Measurements from ENCODE around the gene TBX4. TPM values are rescaled to one million over a fixed set of nuclear protein-coding genes. Genes with fewer than 3 reads are reported as not detected.

Gene TBX4
- total RNA-seq, 4 donors from 2014 or later: 0.54 TPM; not detected in 3

- DNase-seq: peak; percentile 60 to 64
- TF ChIP-seq POLR2A (IDR thresholded peaks at IDR 0.05) (peak in 1 of 2 donors; percentile 17), CTCF (IDR thresholded peaks at IDR 0.05) (peak in 1 of 6 experiments; percentile 13)
- no peaks in the 10 kb centered on the region for H3K36me3 ChIP-seq
- intact Hi-C loops (cut with DNase I): loop anchor here (10.0 kb wide), 2 partner anchors 423 to 653 kb away; partner anchors contain the start of gene MED13
- H3K27ac ChIP-seq: peak overlapping the region; percentile 88 to 92 (median 92)
- H3K27me3 ChIP-seq: no peaks in the 10 kb centered on the region
- 3% methylated on average over 44 of the region's 75 CpGs; no CpG with 5 or more reads in 1 of the 2 donors for WGBS, 2 donors
- H3K4me3 ChIP-seq (replicated peaks in 1 of 3): peak overlapping the region in 2 of 3 donors; percentile 50 to 71
- peaks cover 12 to 66% of the 10 kb centered on the region in 2 donors for H3K4me1 ChIP-seq
- no peaks in the 10 kb centered on the region for H3K9me3 ChIP-seq
Measured at GRCh38 chr17:61411261-61412142, 40.7 kb upstream of the TBX4 start.

GRCh38 chr17:61412143-61412859, 39.9 kb upstream of the TBX4 start:
- peak; percentile 70 to 82 for DNase-seq
- TF ChIP-seq CTCF (IDR thresholded peaks at IDR 0.05): peak; percentile 75 to 100 (median 98)
- TF ChIP-seq POLR2A (IDR thresholded peaks at IDR 0.05): peak in 1 of 2 donors; percentile 45
- 0 to 2% methylated on average over 8 to 11 of the region's 69 CpGs for WGBS, 2 donors

GRCh38 chr17:61412860-61413660, 39.2 kb upstream of the TBX4 start:
- 28 to 33% methylated on average over 11 to 12 of the region's 38 CpGs for WGBS, 2 donors
- TF ChIP-seq CTCF (IDR thresholded peaks at IDR 0.05) (no peak), POLR2A (IDR thresholded peaks at IDR 0.05) (no peak)
- peaks cover 12 to 61% of the 10 kb centered on the region in 2 donors for H3K4me1 ChIP-seq
- no peaks in the 10 kb centered on the region for H3K9me3 ChIP-seq
- intact Hi-C loops (cut with DNase I): loop anchor here (10.0 kb wide), 2 partner anchors 422 to 652 kb away; partner anchors contain the start of gene MED13
- H3K27ac ChIP-seq: peak overlapping the region; percentile 88 to 92 (median 92)
- H3K4me3 ChIP-seq (replicated peaks in 1 of 3): peak overlapping the region in 2 of 3 donors; percentile 50 to 71
- DNase-seq: no peak
- no peaks in the 10 kb centered on the region for H3K36me3 ChIP-seq
- no peaks in the 10 kb centered on the region for H3K27me3 ChIP-seq

More at GRCh38 chr17:61412143-61412859, 39.9 kb upstream of the TBX4 start:
- H3K4me3 ChIP-seq (replicated peaks in 1 of 3): peak overlapping the region in 2 of 3 donors; percentile 50 to 71
- H3K9me3 ChIP-seq: no peaks in the 10 kb centered on the region
- intact Hi-C loops (cut with DNase I): loop anchor here (10.0 kb wide), 2 partner anchors 422 to 652 kb away; partner anchors contain the start of gene MED13
- no peaks in the 10 kb centered on the region for H3K27me3 ChIP-seq
- peak overlapping the region; percentile 88 to 92 (median 92) for H3K27ac ChIP-seq
- no peaks in the 10 kb centered on the region for H3K36me3 ChIP-seq
- H3K4me1 ChIP-seq: peaks cover 12 to 68% of the 10 kb centered on the region in 2 donors

GRCh38 chr17:61413661-61414126, 38.5 kb upstream of the TBX4 start:
- Histone ChIP-seq H3K27me3 (no peaks in the 10 kb centered on the region), H3K9me3 (no peaks in the 10 kb centered on the region), H3K4me1 (peaks cover 12 to 55% of the 10 kb centered on the region in 2 donors), H3K27ac (no peak overlapping the region), H3K4me3 (replicated peaks in 1 of 3) (no peak overlapping the region), H3K36me3 (no peaks in the 10 kb centered on the region)
- intact Hi-C loops (cut with DNase I): loop anchor here (10.0 kb wide), 2 partner anchors 421 to 651 kb away; partner anchors contain the start of gene MED13
- 84 to 89% methylated on average over 8 of the region's 8 CpGs for WGBS, 2 donors
- TF ChIP-seq CTCF (IDR thresholded peaks at IDR 0.05): no peak
- TF ChIP-seq POLR2A (IDR thresholded peaks at IDR 0.05): no peak
- DNase-seq: no peak

Data from thyroid gland (tissue), 4 donors.